ENCODE measurements around the gene KLF4.

KLF4 gene

GRCh38 chr9:107489687-107490605, at the start of gene KLF4:
KLF4 (minus strand) TSS chr9:107489769; CDS start chr9:107489172, 597 bp downstream.
- peak; percentile 69 for ATAC-seq
- TF ChIP-seq CREB5 (CRISPR knock-in tag; IDR thresholded peaks at IDR 0.05; ENCODE audit: low read depth) (no peak), ISL1 (CRISPR knock-in tag; IDR thresholded peaks at IDR 0.05) (no peak), OSR1 (CRISPR knock-in tag; IDR thresholded peaks at IDR 0.05) (no peak), GLIS3 (CRISPR knock-in tag; IDR thresholded peaks at IDR 0.05) (no peak), CSDC2 (CRISPR knock-in tag; IDR thresholded peaks at IDR 0.05) (no peak), RARB (CRISPR knock-in tag; IDR thresholded peaks at IDR 0.05) (no peak), TOX (CRISPR knock-in tag; IDR thresholded peaks at IDR 0.05; ENCODE audit: borderline replicate concordance) (no peak)

DNA sequence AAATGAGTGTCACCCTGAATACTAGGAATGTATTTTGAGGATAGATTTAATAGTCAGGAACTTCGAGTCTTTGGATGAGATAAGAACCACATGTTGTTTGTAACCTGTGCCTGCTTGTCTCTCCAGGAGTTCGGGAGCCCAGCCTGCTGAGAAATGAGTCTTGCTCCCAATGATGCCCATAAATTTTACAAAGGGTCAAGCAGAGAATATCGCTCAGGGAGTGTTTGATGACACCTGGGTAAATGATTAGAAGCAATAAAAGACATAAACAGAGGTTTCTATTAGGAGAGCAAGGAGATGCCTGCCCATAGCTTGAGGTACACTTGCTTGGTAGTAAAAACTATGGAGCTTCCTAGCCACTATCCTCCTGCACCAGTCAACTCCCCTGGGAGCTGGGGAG, 46.9 kb upstream of the KLF4 start:
- no peak for TF ChIP-seq RARB (CRISPR knock-in tag; IDR thresholded peaks at IDR 0.05)
- TF ChIP-seq CSDC2 (CRISPR knock-in tag; IDR thresholded peaks at IDR 0.05): no peak
- no peak for TF ChIP-seq TCF4 (CRISPR knock-in tag; IDR thresholded peaks at IDR 0.05; ENCODE audit: borderline replicate concordance)
- no peak for TF ChIP-seq OSR1 (CRISPR knock-in tag; IDR thresholded peaks at IDR 0.05)
- ATAC-seq: no peak

GRCh38 chr9:107534510-107535078, 45.0 kb upstream of the KLF4 start:
- TF ChIP-seq BACH2 (CRISPR knock-in tag; IDR thresholded peaks at IDR 0.05; ENCODE audit: borderline replicate concordance): no peak
- TF ChIP-seq ZC3H10 (CRISPR knock-in tag; IDR thresholded peaks at IDR 0.05): no peak
- TF ChIP-seq, protein P1, sequence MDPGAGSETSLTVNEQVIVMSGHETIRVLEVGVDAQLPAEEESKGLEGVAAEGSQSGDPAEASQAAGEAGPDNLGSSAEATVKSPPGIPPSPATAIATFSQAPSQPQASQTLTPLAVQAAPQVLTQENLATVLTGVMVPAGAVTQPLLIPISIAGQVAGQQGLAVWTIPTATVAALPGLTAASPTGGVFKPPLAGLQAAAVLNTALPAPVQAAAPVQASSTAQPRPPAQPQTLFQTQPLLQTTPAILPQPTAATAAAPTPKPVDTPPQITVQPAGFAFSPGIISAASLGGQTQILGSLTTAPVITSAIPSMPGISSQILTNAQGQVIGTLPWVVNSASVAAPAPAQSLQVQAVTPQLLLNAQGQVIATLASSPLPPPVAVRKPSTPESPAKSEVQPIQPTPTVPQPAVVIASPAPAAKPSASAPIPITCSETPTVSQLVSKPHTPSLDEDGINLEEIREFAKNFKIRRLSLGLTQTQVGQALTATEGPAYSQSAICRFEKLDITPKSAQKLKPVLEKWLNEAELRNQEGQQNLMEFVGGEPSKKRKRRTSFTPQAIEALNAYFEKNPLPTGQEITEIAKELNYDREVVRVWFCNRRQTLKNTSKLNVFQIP (CRISPR knock-in tag; IDR thresholded peaks at IDR 0.05; ENCODE audit: borderline replicate concordance, low read depth): no peak
- no peak for TF ChIP-seq TOX (CRISPR knock-in tag; IDR thresholded peaks at IDR 0.05; ENCODE audit: borderline replicate concordance)
- TF ChIP-seq CSRNP3 (CRISPR knock-in tag; IDR thresholded peaks at IDR 0.05): no peak
- no peak for TF ChIP-seq SNAI2 (CRISPR knock-in tag; IDR thresholded peaks at IDR 0.05)
- TF ChIP-seq ZNF565 (CRISPR knock-in tag; conservative IDR thresholded peaks at IDR 0.05; ENCODE audit: low read depth): no peak
- no peak for TF ChIP-seq PPARA (CRISPR knock-in tag; IDR thresholded peaks at IDR 0.05; ENCODE audit: borderline replicate concordance)
- TF ChIP-seq ZNF8 (CRISPR knock-in tag; IDR thresholded peaks at IDR 0.05): no peak
- ATAC-seq: no peak

GRCh38 chr9:107530679-107531078, 41.1 kb upstream of the KLF4 start:
- no peak for ATAC-seq
- TF ChIP-seq TSHZ2 (CRISPR knock-in tag; IDR thresholded peaks at IDR 0.05) (no peak), ZC3H10 (CRISPR knock-in tag; IDR thresholded peaks at IDR 0.05) (no peak), ESRRG (CRISPR knock-in tag; IDR thresholded peaks at IDR 0.05) (no peak), BACH2 (CRISPR knock-in tag; IDR thresholded peaks at IDR 0.05; ENCODE audit: borderline replicate concordance) (no peak), ARNTL (CRISPR knock-in tag; IDR thresholded peaks at IDR 0.05; ENCODE audit: borderline replicate concordance, low read depth) (no peak), TOX (CRISPR knock-in tag; IDR thresholded peaks at IDR 0.05; ENCODE audit: borderline replicate concordance) (no peak), CSRNP3 (CRISPR knock-in tag; IDR thresholded peaks at IDR 0.05) (no peak), CREB5 (CRISPR knock-in tag; IDR thresholded peaks at IDR 0.05; ENCODE audit: low read depth) (no peak)
- TF ChIP-seq, protein P1 (CRISPR knock-in tag; IDR thresholded peaks at IDR 0.05; ENCODE audit: borderline replicate concordance, low read depth): no peak

Data from SK-N-SH treated with all-trans-retinoic acid at 6 μM for 48 hours (cell line).